Measurements from ENCODE around the gene STX4. TPM values are rescaled to one million over a fixed set of nuclear protein-coding genes. Genes with fewer than 3 reads are reported as not detected.

STX4 gene
- polyA plus RNA-seq, 1 of the 3 experiments (the other 2 are of a cell fraction) = 117 TPM

DNA sequence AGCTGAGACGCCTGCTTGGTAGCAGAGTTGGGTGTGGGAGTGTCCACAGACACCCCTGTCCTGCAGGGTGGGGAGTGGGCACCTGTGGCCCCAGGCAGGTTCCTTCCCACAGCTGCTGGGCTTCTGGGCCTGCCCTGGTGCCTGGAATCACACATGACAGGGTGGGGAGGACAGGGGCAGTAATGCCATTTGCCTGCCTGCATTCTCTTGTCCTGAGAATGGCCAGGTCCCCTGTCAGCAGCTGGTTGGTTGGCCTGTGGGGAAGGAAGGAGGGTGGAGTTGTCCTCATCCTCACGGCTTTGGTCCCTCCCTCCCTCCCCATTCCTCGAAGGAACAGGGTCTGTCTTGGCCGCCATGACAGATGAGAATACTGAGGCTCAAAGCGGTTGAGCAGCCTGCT is 50.2 kb downstream of the STX4 start:
- Histone ChIP-seq H2AFZ (ENCODE audit: low read depth) (no peak overlapping the region), H3F3A (replicated peaks; ENCODE audit: insufficient read depth) (no peaks in the 10 kb centered on the region), H3K9me2 (no peaks in the 10 kb centered on the region), H3K4me1 (ENCODE audit: control insufficient read depth in 1 of 2, insufficient read depth in 2 of 2, low read depth in 1 of 2, low read length in 1 of 2) (no peaks in the 10 kb centered on the region; a peak in 1 of 4 replicates), H3K79me2 (ENCODE audit: insufficient read depth) (peaks cover 34% of the 10 kb centered on the region; the same call in 1 of the 2 replicates), H3K4me2 (no peak overlapping the region), H3K27ac (ENCODE audit: low read depth in 2 of 2, low read length in 1 of 2) (no peak overlapping the region; a peak in 1 of 4 replicates), H4K20me1 (ENCODE audit: insufficient read depth) (peaks cover 8% of the 10 kb centered on the region; the same call in 1 of the 2 replicates), H3K27me3 (ENCODE audit: insufficient read depth) (no peaks in the 10 kb centered on the region), H3K9me3 (no peaks in the 10 kb centered on the region), H3K36me3 (replicated peaks in 1 of 2; ENCODE audit: control insufficient read depth in 1 of 2, insufficient read depth in 2 of 2, low read length in 1 of 2) (peaks cover 23 to 56% of the 10 kb centered on the region in 2 experiments), H3K4me3 (ENCODE audit: low read depth in 2 of 2, low read length in 1 of 2) (no peak overlapping the region), H3K9ac (no peak overlapping the region)
- 79% methylated on average over 5 of the region's 5 CpGs for WGBS (ENCODE audit: low lambda C conversion rate)
- ChIA-PET CTCF (no interaction called here), POLR2A (interaction anchor here (0.6 to 2.0 kb wide), 3 partner anchors 9 to 97 kb away, joined by 3 to 6 read pairs (median 3); partner anchors contain the start of gene VKORC1)
- no peak for DNase-seq
- no peak for TF ChIP-seq TAF1 (IDR thresholded peaks at IDR 0.05; ENCODE audit: borderline replicate concordance, low read depth, low read length)
- TF ChIP-seq YY1 (IDR thresholded peaks at IDR 0.05; ENCODE audit: low read depth) = no peak

DNA sequence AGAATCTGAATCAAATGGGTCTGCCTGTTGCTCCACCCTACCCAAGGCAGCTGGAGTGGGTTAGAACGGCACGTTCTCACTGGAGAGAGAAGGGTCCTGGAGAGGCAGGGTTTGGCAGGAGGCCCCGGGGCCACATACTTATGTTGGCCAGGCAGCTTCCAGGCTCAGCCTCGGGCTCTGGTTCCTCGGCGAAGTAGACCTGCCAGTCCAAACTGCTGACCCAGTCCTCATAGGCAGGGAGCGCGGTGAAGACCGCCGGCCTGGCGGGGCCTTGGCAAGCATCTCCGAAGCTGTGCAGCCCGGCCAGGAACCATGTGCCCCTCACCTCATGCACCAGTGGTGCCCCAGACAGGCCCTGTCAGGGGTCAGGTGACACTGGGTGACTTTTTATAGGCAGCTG is 50.6 kb downstream of the STX4 start:
- peaks cover 34% of the 10 kb centered on the region; the same call in 1 of the 2 replicates for H3K79me2 ChIP-seq (ENCODE audit: insufficient read depth)
- H3K36me3 ChIP-seq (replicated peaks in 1 of 2; ENCODE audit: control insufficient read depth in 1 of 2, insufficient read depth in 2 of 2, low read length in 1 of 2) = peaks cover 19 to 56% of the 10 kb centered on the region in 2 experiments
- POLR2A ChIA-PET = interaction anchor here (0.6 to 2.0 kb wide), 3 partner anchors 9 to 97 kb away, joined by 3 to 8 read pairs (median 6); partner anchors contain the start of genes ZNF646 and ZNF668
- TF ChIP-seq ELF1 (IDR thresholded peaks at IDR 0.05) = no peak
- H3K9ac ChIP-seq = no peak overlapping the region
- H3K4me3 ChIP-seq (ENCODE audit: low read depth in 2 of 2, low read length in 1 of 2) = no peak overlapping the region
- H4K20me1 ChIP-seq (ENCODE audit: insufficient read depth) = peaks cover 8% of the 10 kb centered on the region; the same call in 1 of the 2 replicates
- WGBS (ENCODE audit: low lambda C conversion rate) = 92% methylated on average over 5 of the region's 13 CpGs
- H3F3A ChIP-seq (replicated peaks; ENCODE audit: insufficient read depth) = no peaks in the 10 kb centered on the region
- CTCF ChIA-PET = interaction anchor here (3.0 kb wide), 1 partner anchor 59 kb away, joined by 12 read pairs; no protein-coding TSS in a partner anchor
- H3K9me2 ChIP-seq = no peaks in the 10 kb centered on the region
- no peaks in the 10 kb centered on the region for H3K9me3 ChIP-seq
- H2AFZ ChIP-seq (ENCODE audit: low read depth) = no peak overlapping the region
- no peak overlapping the region for H3K4me2 ChIP-seq
- no peak for DNase-seq
- no peak overlapping the region for H3K27ac ChIP-seq (ENCODE audit: low read depth in 2 of 2, low read length in 1 of 2)
- H3K27me3 ChIP-seq (ENCODE audit: insufficient read depth) = no peaks in the 10 kb centered on the region
- no peaks in the 10 kb centered on the region; a peak in 1 of 4 replicates for H3K4me1 ChIP-seq (ENCODE audit: control insufficient read depth in 1 of 2, insufficient read depth in 2 of 2, low read depth in 1 of 2, low read length in 1 of 2)

DNA sequence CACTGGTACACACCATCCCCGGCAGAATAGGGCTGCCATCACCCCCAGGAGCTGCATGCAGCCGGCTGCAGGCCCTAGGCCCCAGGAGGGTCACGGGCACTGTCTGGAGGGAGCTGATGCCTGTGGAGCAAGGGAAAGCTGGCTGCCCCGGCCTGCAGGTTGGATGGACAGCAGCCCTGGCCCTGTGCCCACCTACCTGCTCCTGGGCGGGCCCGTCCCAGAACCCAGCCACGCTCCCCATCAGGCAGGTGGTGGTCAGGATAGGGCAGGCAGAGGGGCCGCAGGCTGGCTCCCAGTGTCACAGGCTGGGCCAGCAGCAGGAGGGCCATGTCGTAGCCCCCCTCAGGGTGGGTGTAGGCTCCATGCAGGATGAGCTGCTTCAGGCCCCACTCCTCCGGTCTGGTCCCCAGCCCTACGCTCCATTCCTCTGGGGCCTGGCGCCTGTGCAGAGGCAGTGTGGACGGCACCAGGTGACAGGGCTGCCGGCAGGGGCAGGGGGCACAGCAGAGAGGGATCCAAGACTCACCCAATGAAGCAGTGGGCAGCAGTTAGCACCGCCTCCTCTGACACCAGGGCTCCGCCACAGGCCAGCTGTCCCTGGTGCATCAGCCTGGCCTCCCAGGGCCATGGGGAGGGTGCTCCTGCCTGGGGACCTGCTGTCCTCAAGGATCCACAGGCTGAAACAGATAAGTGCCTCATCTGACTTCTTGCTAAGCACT is 51.4 kb downstream of the STX4 start:
- H3K79me2 ChIP-seq (ENCODE audit: insufficient read depth) = peaks cover 33% of the 10 kb centered on the region; the same call in 1 of the 2 replicates
- no peak overlapping the region for H2AFZ ChIP-seq (ENCODE audit: low read depth)
- H3K4me1 ChIP-seq (ENCODE audit: control insufficient read depth in 1 of 2, insufficient read depth in 2 of 2, low read depth in 1 of 2, low read length in 1 of 2) = no peaks in the 10 kb centered on the region; a peak in 1 of 4 replicates
- no peaks in the 10 kb centered on the region for H3K9me2 ChIP-seq
- no peak overlapping the region; a peak in 1 of 4 replicates for H3K27ac ChIP-seq (ENCODE audit: low read depth in 2 of 2, low read length in 1 of 2)
- TF ChIP-seq TAF1 (IDR thresholded peaks at IDR 0.05; ENCODE audit: borderline replicate concordance, low read depth, low read length) (no peak), CHD2 (IDR thresholded peaks at IDR 0.05; ENCODE audit: low read length, partially characterized antibody) (no peak), GABPA (IDR thresholded peaks at IDR 0.05; ENCODE audit: low read depth) (no peak), POLR2AphosphoS5 (IDR thresholded peaks at IDR 0.05; ENCODE audit: low read depth, low read length) (no peak), FOXM1 (IDR thresholded peaks at IDR 0.05; ENCODE audit: low read depth) (no peak)
- TF ChIP-seq, protein P1, sequence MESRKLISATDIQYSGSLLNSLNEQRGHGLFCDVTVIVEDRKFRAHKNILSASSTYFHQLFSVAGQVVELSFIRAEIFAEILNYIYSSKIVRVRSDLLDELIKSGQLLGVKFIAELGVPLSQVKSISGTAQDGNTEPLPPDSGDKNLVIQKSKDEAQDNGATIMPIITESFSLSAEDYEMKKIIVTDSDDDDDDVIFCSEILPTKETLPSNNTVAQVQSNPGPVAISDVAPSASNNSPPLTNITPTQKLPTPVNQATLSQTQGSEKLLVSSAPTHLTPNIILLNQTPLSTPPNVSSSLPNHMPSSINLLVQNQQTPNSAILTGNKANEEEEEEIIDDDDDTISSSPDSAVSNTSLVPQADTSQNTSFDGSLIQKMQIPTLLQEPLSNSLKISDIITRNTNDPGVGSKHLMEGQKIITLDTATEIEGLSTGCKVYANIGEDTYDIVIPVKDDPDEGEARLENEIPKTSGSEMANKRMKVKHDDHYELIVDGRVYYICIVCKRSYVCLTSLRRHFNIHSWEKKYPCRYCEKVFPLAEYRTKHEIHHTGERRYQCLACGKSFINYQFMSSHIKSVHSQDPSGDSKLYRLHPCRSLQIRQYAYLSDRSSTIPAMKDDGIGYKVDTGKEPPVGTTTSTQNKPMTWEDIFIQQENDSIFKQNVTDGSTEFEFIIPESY (IDR thresholded peaks at IDR 0.05; ENCODE audit: borderline replicate concordance, low read depth) = no peak
- H4K20me1 ChIP-seq (ENCODE audit: insufficient read depth) = peaks cover 8% of the 10 kb centered on the region; the same call in 1 of the 2 replicates
- peaks cover 16 to 49% of the 10 kb centered on the region in 2 experiments for H3K36me3 ChIP-seq (replicated peaks in 1 of 2; ENCODE audit: control insufficient read depth in 1 of 2, insufficient read depth in 2 of 2, low read length in 1 of 2)
- H3K4me3 ChIP-seq (ENCODE audit: low read depth in 2 of 2, low read length in 1 of 2) = no peak overlapping the region
- POLR2A ChIA-PET = interaction anchor here (1.7 to 2.1 kb wide), 3 partner anchors 8 to 33 kb away, joined by 5 to 8 read pairs (median 6); partner anchors contain the start of genes KAT8, ZNF646 and ZNF668
- no peaks in the 10 kb centered on the region for H3K27me3 ChIP-seq (ENCODE audit: insufficient read depth)
- H3K9ac ChIP-seq = no peak overlapping the region
- 91% methylated on average over 6 of the region's 16 CpGs for WGBS (ENCODE audit: low lambda C conversion rate)
- H3K9me3 ChIP-seq = no peaks in the 10 kb centered on the region
- H3K4me2 ChIP-seq = no peak overlapping the region
- no peaks in the 10 kb centered on the region for H3F3A ChIP-seq (replicated peaks; ENCODE audit: insufficient read depth)
- CTCF ChIA-PET = interaction anchor here (3.0 kb wide), 1 partner anchor 58 kb away, joined by 12 read pairs; no protein-coding TSS in a partner anchor
- DNase-seq = no peak
